Epithelial cell of esophagus (primary cell): ENCODE measurements around the gene GUCA1A.
A peak's percentile ranks its signal among the peaks of the same experiment; 100 is the strongest.
"Not testable (repeated sequence)": the region's sequence is repeated elsewhere in the genome, so short reads cannot be mapped to it uniquely, and the experiment has no call there.

Experiments
- DNase-seq: peaks from one replicate; pipeline ENCODE4 v3.0.0; 2010; ENCODE audit warnings: low read depth
- H3K4me3 ChIP-seq: 2 replicates; pipeline ENCODE4 v1.5.1; 2011; ENCODE audit warnings: mild to moderate bottlenecking, low read length, control low read depth
- TF ChIP-seq, protein P1 (sequence below): IDR thresholded peaks from 2 replicates; pipeline ENCODE4 v1.5.1; 2011; ENCODE audit warnings: low read depth, mild to moderate bottlenecking, low read length, control low read depth, inconsistent platforms; ENCODE audit not compliant: insufficient read depth; ENCODE audit errors: missing control alignments

The GUCA1A gene

DNA sequence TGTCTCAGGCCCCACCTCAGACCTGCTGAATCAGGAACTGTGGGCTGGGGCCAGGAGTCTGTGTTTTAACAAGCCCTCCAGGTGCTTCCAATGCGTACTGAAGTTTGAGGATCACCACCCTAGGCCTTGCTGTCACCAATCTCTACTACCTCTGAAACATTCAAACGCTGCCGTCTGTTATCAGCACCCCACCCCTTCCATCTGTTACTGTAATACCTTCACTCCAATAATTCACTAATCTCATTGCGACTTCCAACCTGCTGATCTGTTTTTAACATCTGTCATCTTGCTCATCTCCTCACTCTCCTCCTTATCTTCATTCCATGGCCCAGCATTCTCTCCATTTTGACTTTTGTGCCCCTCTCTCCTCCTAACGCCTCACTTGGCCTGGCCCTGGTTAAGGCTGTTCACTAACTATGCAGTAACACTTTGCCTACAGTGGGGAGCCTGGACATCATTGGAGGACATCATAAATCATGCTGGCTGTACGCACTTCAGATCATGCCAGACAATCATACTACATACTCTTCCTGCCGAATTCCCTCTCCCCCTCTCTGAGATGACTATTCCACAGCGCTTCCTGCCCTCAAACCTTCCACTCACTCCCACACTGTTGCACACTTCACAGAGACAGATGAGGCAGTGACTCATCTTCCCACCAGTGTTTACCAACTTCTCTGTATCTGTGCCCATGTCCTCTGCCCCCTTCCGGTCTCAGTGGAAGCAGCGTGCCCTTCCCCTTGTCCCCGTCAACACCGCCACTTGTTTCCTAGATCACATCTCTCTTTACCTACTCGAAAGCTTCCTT, 24.6 kb downstream of the GUCA1A start:
- DNase-seq, result peak; percentile 42
- TF ChIP-seq, protein P1, sequence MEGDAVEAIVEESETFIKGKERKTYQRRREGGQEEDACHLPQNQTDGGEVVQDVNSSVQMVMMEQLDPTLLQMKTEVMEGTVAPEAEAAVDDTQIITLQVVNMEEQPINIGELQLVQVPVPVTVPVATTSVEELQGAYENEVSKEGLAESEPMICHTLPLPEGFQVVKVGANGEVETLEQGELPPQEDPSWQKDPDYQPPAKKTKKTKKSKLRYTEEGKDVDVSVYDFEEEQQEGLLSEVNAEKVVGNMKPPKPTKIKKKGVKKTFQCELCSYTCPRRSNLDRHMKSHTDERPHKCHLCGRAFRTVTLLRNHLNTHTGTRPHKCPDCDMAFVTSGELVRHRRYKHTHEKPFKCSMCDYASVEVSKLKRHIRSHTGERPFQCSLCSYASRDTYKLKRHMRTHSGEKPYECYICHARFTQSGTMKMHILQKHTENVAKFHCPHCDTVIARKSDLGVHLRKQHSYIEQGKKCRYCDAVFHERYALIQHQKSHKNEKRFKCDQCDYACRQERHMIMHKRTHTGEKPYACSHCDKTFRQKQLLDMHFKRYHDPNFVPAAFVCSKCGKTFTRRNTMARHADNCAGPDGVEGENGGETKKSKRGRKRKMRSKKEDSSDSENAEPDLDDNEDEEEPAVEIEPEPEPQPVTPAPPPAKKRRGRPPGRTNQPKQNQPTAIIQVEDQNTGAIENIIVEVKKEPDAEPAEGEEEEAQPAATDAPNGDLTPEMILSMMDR, result no peak
- H3K4me3 ChIP-seq, result no peak overlapping the region

DNA sequence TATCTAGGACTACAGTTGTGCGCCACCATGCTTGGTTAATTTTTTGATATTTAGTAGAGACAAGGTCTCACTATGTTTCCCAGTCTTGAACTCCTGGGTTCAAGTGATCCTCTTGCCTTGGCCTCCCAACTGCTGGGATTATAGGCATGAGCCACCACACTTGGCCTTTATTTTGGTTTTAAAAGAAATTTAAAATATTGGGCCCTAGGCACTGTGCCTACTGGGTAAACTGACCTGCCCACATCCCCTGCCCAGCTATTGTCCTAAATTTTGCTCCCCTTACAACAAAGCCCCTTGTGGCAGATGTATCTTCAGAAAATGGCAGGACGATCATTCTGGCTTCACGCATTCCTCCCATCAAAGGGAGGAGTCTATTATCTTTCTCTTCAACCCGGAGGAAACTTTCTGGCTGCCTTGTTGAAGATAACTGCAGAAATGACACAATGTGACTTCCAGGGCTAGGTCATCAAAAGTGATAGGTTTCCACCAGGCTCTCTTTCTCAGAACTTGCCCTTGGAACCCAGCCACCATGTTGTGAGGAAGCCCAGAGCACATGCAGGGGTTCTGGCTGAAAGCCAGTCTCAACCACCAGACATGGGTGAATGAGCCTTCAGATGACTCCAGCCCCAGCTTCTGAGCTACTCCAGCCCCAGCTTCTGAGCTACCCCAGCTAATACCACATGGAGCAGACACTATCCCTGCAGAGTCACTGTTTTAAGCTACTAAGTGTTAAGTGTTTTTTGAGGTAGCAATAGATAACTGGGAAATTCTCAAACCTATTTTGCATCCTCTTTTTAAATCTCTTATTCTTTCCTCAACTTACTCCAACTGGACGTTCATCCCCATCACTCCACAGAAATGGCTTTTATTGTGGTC, 26.2 kb downstream of the GUCA1A start:
- DNase-seq, result no peak
- H3K4me3 ChIP-seq, result no peak overlapping the region
- TF ChIP-seq, protein P1, result no peak

DNA sequence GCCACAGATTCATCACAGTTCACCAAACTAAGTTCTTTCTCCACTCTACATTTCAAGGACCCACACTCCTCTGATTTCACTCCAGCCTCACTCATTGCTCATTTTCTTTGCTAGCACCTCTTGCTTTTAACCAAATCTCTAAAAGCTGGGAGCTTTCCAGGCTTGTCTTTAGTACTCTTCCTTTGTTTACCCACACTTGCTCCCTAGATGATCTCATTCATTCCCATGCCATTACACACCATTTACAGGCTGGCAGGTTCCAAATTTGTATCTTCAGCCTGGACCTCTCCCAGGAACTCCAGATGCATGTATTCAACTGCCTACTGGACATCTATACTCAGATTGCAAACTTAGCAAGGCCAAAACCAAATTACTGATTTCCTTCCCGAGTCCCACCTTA, 26.9 kb downstream of the GUCA1A start:
- TF ChIP-seq, protein P1, result no peak

GRCh38 chr6:42201382-42201781, 28.2 kb downstream of the GUCA1A start:
- TF ChIP-seq, protein P1, result no peak
- DNase-seq, result no peak
- no peak overlapping the region for H3K4me3 ChIP-seq

More for the DNA sequence above, 26.9 kb downstream of the GUCA1A start:
- H3K4me3 ChIP-seq, result no peak overlapping the region
- DNase-seq, result peak; percentile 83

DNA sequence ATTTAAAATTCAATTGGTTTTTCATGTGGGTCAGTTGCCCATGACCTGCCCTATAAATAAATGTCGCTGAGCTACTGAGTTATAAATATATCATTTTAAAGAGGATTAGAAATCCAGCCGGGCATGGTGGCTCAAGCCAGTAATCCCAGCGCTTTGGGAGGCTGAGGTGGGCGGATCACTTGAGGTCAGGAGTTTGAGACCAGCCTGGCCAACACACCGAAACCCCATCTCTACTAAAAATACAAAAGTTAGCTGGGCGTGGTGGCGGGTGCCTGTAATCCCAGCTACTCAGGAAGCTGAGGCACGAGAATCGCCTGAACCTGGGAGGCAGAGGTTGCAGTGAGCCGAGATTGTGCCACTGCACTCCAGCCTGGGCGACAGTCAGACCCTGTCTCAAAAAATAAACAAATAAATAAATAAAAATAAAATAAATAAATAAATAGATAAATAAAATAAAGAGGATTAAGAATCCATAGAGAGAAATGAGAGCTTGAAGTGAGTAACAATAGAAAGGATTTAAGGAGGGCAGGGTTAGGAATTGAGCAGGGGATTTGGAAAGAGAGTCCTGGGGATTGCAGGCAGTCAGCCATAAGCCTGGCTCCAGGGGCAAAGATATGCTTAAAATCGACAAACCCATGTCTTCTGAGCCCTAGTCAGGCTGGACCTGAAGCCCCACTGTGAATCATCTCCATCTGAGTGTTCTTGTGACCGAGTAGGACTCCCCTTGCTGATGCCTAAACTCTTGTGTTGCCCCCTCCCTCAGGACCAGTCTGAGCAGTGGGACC, 29.2 kb downstream of the GUCA1A start:
- DNase-seq, H3K4me3 ChIP-seq: not testable (repeated sequence)

- H3K4me3 ChIP-seq, result no peak overlapping the region
- TF ChIP-seq, protein P1, result no peak
- no peak for DNase-seq
Observed at GRCh38 chr6:42203183-42203582, 30.0 kb downstream of the GUCA1A start.
